Kidney epithelial cell (primary cell): ENCODE data around the gene STK38L. TPM values are rescaled to one million over a fixed set of nuclear protein-coding genes. Genes with fewer than 3 reads are reported as not detected.

Source experiments
- DNase-seq: peaks from one replicate; pipeline ENCODE4 v3.0.0-alpha.2; 2010; ENCODE audit warnings: low read depth
- H3K27me3 ChIP-seq: 2 replicates; pipeline ENCODE4 v1.6.0; 2011; ENCODE audit warnings: low read length; ENCODE audit not compliant: control insufficient read depth, insufficient read depth
- H3K36me3 ChIP-seq: 2 replicates; pipeline ENCODE4 v1.5.1; 2011; ENCODE audit warnings: low read length; ENCODE audit not compliant: control insufficient read depth, insufficient read depth
- H3K4me3 ChIP-seq: 2 replicates; pipeline ENCODE4 v1.5.1; 2011; ENCODE audit warnings: low read depth, mild to moderate bottlenecking, control low read depth, low read length
- CTCF ChIP-seq: IDR thresholded peaks from 2 replicates; pipeline ENCODE4 v1.5.1; 2011; ENCODE audit warnings: mild to moderate bottlenecking, moderate library complexity, low read length, control low read depth, inconsistent platforms; ENCODE audit not compliant: insufficient read depth, poor library complexity, severe bottlenecking
- total RNA-seq: library from RNA; depleted of rRNA; stranded (reverse); fragments of >200 nt; gene quantifications from 2 replicates; pipeline ENCODE4 v1.2.3, GENCODE V29; 2015

Gene STK38L
- total RNA-seq, 1 donor from 2014 or later: 28.0 TPM

GRCh38 chr12:27284021-27284420 is 39.9 kb downstream of the STK38L start:
- Histone ChIP-seq H3K4me3 (no peak overlapping the region), H3K27me3 (no peaks in the 10 kb centered on the region), H3K36me3 (no peaks in the 10 kb centered on the region)
- no peak for DNase-seq
- TF ChIP-seq CTCF: no peak

- H3K27me3 ChIP-seq: no peaks in the 10 kb centered on the region
- TF ChIP-seq CTCF: no peak
- no peak overlapping the region for H3K4me3 ChIP-seq
- H3K36me3 ChIP-seq: no peaks in the 10 kb centered on the region
- peak; percentile 23 for DNase-seq
Measured at GRCh38 chr12:27284751-27285150, 40.7 kb downstream of the STK38L start.

- no peak for TF ChIP-seq CTCF
- H3K4me3 ChIP-seq: no peak overlapping the region
- no peaks in the 10 kb centered on the region for H3K27me3 ChIP-seq
- H3K36me3 ChIP-seq: no peaks in the 10 kb centered on the region
- no peak for DNase-seq
Measured at GRCh38 chr12:27285403-27285802, 41.3 kb downstream of the STK38L start.

GRCh38 chr12:27289414-27289813 is 45.3 kb downstream of the STK38L start:
- TF ChIP-seq CTCF: no peak
- DNase-seq: no peak
- Histone ChIP-seq H3K4me3 (no peak overlapping the region), H3K36me3 (no peaks in the 10 kb centered on the region), H3K27me3 (no peaks in the 10 kb centered on the region)

- no peak overlapping the region for H3K4me3 ChIP-seq
- H3K36me3 ChIP-seq: no peaks in the 10 kb centered on the region
- TF ChIP-seq CTCF: no peak
- no peak for DNase-seq
- no peaks in the 10 kb centered on the region for H3K27me3 ChIP-seq
Measured at GRCh38 chr12:27290501-27291168, 46.5 kb downstream of the STK38L start.

GRCh38 chr12:27291862-27292261 is 47.8 kb downstream of the STK38L start:
- no peak overlapping the region for H3K4me3 ChIP-seq
- DNase-seq: no peak
- H3K27me3 ChIP-seq: no peaks in the 10 kb centered on the region
- no peaks in the 10 kb centered on the region for H3K36me3 ChIP-seq
- no peak for TF ChIP-seq CTCF
